ENCODE measurements around the gene PPP1R8. TPM values are rescaled to one million over a fixed set of nuclear protein-coding genes. Genes with fewer than 3 reads are reported as not detected.

The PPP1R8 gene
- total and polyA plus RNA-seq, 9 of the 15 experiments (the other 6 are each of a cell fraction or from before 2014, with no cell fraction given): 16.2 to 107 (median 75.3) TPM

DNA sequence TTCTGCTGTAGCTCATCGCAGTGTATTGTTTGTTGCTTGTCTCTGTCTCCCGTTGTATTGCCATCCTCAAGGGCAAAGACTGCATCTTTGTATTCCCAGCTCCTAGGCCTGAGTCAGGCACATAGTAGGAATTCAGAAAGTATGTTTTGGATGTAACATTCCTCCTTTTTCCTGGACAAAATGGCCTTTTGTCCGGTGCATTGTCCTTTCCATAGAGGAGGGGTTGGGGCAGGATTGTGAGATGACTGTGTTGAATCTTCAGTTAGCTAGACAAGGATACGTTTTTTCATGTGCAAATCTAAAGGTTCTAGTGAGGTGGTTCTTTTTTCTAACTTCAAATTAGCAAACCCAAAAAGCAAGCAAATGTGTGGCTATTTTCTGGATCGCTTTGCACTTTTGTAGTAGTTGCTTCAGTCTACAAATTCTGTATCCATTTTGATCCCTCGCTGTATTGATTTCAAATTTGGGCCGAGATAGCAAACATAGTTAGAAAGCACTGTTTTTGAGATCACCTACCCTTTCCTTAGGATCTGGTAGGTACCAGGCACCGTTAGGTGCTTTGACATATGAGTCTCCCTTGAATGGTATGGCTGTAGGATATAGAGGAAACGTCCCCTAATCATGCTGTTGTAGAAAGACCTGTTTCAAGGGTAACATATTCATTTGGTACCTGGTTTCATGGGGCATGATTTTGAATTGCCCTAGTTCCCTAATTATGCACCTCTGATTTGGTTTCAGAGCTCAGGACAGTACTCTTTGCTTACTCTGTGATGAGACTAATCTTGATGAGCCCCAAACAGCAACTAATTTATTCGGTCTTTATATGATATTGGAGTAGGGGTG is 1.2 kb downstream of the PPP1R8 start:
- no peaks in the 10 kb centered on the region for H4K20me1 ChIP-seq (replicated peaks; ENCODE audit: control insufficient read depth, insufficient read depth, low read length)
- H3K4me1 ChIP-seq (replicated peaks in 1 of 2; ENCODE audit: control insufficient read depth in 2 of 2, insufficient read depth in 2 of 2, low read length in 2 of 2): peaks cover 7 to 14% of the 10 kb centered on the region in 2 experiments; a peak in 3 of 5 replicates
- peaks cover 45% of the 10 kb centered on the region for H3K36me3 ChIP-seq (ENCODE audit: control insufficient read depth, insufficient read depth, low read length)
- DNase-seq (ENCODE audit: extremely low read depth in 1 of 4, low spot score in 3 of 4): peak in 1 of 4 experiments; percentile 35
- CTCF ChIA-PET (ENCODE audit: low intra/inter-chr PET ratio): no interaction called here
- POLR2A ChIA-PET: interaction anchor here (0.7 to 3.5 kb wide), 19 partner anchors 9 to 283 kb away, joined by 3 to 28 read pairs (median 4); partner anchors contain the start of gene STX12
- peak overlapping the region; percentile 95 for H3K4me2 ChIP-seq (ENCODE audit: insufficient read depth, low read length)
- H3K27me3 ChIP-seq (ENCODE audit: control insufficient read depth in 2 of 2, insufficient read depth in 2 of 2, low read length in 2 of 2): no peaks in the 10 kb centered on the region
- intact Hi-C loops (cut with micrococcal nuclease) (loop anchor here (5.0 kb wide), 2 partner anchors 59 to 164 kb away; partner anchors contain the start of gene STX12), in situ Hi-C loops (cut with MboI) (no loop called here)
- H3K9me1 ChIP-seq (ENCODE audit: control insufficient read depth, insufficient read depth, low read length): no peaks in the 10 kb centered on the region
- peak overlapping the region; percentile 88 to 96 for H3K9ac ChIP-seq (ENCODE audit: insufficient read depth in 1 of 2, low read depth in 2 of 2, low read length in 2 of 2)
- H2AFZ ChIP-seq (ENCODE audit: low read depth, low read length): no peak overlapping the region
- TSS peak; percentile 41 for BruUV-seq (replicated peaks)
- H3K79me2 ChIP-seq (ENCODE audit: control insufficient read depth, insufficient read depth, low read length): peaks cover 65% of the 10 kb centered on the region
- no peaks in the 10 kb centered on the region for H3K9me3 ChIP-seq (replicated peaks; ENCODE audit: control insufficient read depth, insufficient read depth, low read depth, low read length)
- H3K4me3 ChIP-seq: peak overlapping the region; percentile 61
- ATAC-seq: 0 out of 3 replicates have a peak, but pooled peaks have one; percentile 7
- FAIRE-seq: peak; percentile 29
- 7% methylated on average over 10 of the region's 10 CpGs for WGBS (ENCODE audit: insufficient coverage, low coverage, missing lambda C conversion rate)
- H3K27ac ChIP-seq (ENCODE audit: extremely low read depth, low read depth, low read length): peak overlapping the region; percentile 82
- no peak for TF ChIP-seq RBM17 (IDR thresholded peaks at IDR 0.05; ENCODE audit: borderline replicate concordance, low read depth, low read length)
- no peak for TF ChIP-seq KLF1 (tag; IDR thresholded peaks at IDR 0.05)
- no peak for TF ChIP-seq CBX8 (IDR thresholded peaks at IDR 0.05; ENCODE audit: borderline replicate concordance, extremely low read depth, low read depth, low read length, poor library complexity, severe bottlenecking)
- TF ChIP-seq TSC22D4 (tag; IDR thresholded peaks at IDR 0.05): no peak
- no peak for TF ChIP-seq MAZ (CRISPR knock-in tag; conservative IDR thresholded peaks at IDR 0.05 in 1 of 2, IDR thresholded peaks at IDR 0.05 in 1 of 2)
- TF ChIP-seq RNF219 (CRISPR knock-in tag; IDR thresholded peaks at IDR 0.05): no peak
- TF ChIP-seq TCF7 (IDR thresholded peaks at IDR 0.05; ENCODE audit: borderline replicate concordance): no peak
- no peak for TF ChIP-seq WHSC1 (IDR thresholded peaks at IDR 0.05; ENCODE audit: low read length)
- TF ChIP-seq ZNF41 (CRISPR knock-in tag; conservative IDR thresholded peaks at IDR 0.05): no peak
- TF ChIP-seq ZKSCAN3 (CRISPR knock-in tag; IDR thresholded peaks at IDR 0.05): no peak
- TF ChIP-seq BCL6 (CRISPR knock-in tag; IDR thresholded peaks at IDR 0.05): no peak
- TF ChIP-seq POLR3A (IDR thresholded peaks at IDR 0.05; ENCODE audit: borderline replicate concordance, extremely low read depth, insufficient read depth, insufficient read length): no peak
- TF ChIP-seq ZKSCAN1 (IDR thresholded peaks at IDR 0.05; ENCODE audit: low read depth, low read length): peak; percentile 80; the same call in 1 of the 2 replicates
- no peak for TF ChIP-seq PML (IDR thresholded peaks at IDR 0.05; ENCODE audit: low read length)
- TF ChIP-seq RBM22 (IDR thresholded peaks at IDR 0.05; ENCODE audit: low read depth, low read length, poor library complexity, severe bottlenecking): no peak
- TF ChIP-seq ZNF224 (CRISPR knock-in tag; IDR thresholded peaks at IDR 0.05): no peak
- no peak for TF ChIP-seq FUS (optimal IDR thresholded peaks at IDR 0.05; ENCODE audit: low read depth, low read length)
- TF ChIP-seq TEAD1 (CRISPR knock-in tag; IDR thresholded peaks at IDR 0.05): 0 out of 4 replicates have a peak, but pooled peaks of 1 of the 2 experiments have one; percentile 0
- no peak for TF ChIP-seq HLTF (IDR thresholded peaks at IDR 0.05)
- TF ChIP-seq YY1 (IDR thresholded peaks at IDR 0.05; ENCODE audit: borderline replicate concordance in 1 of 3, control insufficient read depth in 1 of 3, extremely low read depth in 1 of 3, insufficient read depth in 3 of 3, insufficient read length in 1 of 3, insufficient replicate concordance in 2 of 3, low read depth in 1 of 3, low read length in 2 of 3): peak in 1 of 3 experiments; percentile 65

Data from K562 (cell line).